Measurements from ENCODE around the gene L3MBTL3. TPM values are rescaled to one million over a fixed set of nuclear protein-coding genes. Genes with fewer than 3 reads are reported as not detected.
A peak's percentile ranks its signal among the peaks of the same experiment; 100 is the strongest.

The L3MBTL3 gene
- total and polyA plus RNA-seq, 2 experiments from 2014 or later = 4.2 to 4.9 TPM

GRCh38 chr6:130134582-130134981 lies 116.2 kb downstream of the L3MBTL3 start:
- Histone ChIP-seq H3K4me3 (no peak overlapping the region), H3K36me3 (no peaks in the 10 kb centered on the region), H3K27ac (no peak overlapping the region), H3K9me3 (ENCODE audit: low read depth) (no peaks in the 10 kb centered on the region), H3K27me3 (no peaks in the 10 kb centered on the region), H3K4me1 (ENCODE audit: low read depth) (peaks cover 13% of the 10 kb centered on the region)
- no peak for DNase-seq (ENCODE audit: low read depth in 1 of 2, low spot score in 1 of 2)
- TF ChIP-seq CTCF (IDR thresholded peaks at IDR 0.05; ENCODE audit: low read depth, low read length) = no peak

GRCh38 chr6:130136798-130137197 lies 118.4 kb downstream of the L3MBTL3 start:
- Histone ChIP-seq H3K4me3 (no peak overlapping the region), H3K9me3 (ENCODE audit: low read depth) (no peaks in the 10 kb centered on the region), H3K27ac (no peak overlapping the region), H3K27me3 (no peaks in the 10 kb centered on the region), H3K4me1 (ENCODE audit: low read depth) (peaks cover 13% of the 10 kb centered on the region), H3K36me3 (no peaks in the 10 kb centered on the region)
- no peak for TF ChIP-seq CTCF (IDR thresholded peaks at IDR 0.05; ENCODE audit: low read depth, low read length)
- no peak for DNase-seq (ENCODE audit: low read depth in 1 of 2, low spot score in 1 of 2)

GRCh38 chr6:130138116-130138908 lies 119.9 kb downstream of the L3MBTL3 start:
- Histone ChIP-seq H3K4me3 (no peak overlapping the region), H3K36me3 (no peaks in the 10 kb centered on the region), H3K9me3 (ENCODE audit: low read depth) (no peaks in the 10 kb centered on the region), H3K27ac (no peak overlapping the region), H3K27me3 (no peaks in the 10 kb centered on the region), H3K4me1 (ENCODE audit: low read depth) (peaks cover 13% of the 10 kb centered on the region)
- TF ChIP-seq CTCF (IDR thresholded peaks at IDR 0.05; ENCODE audit: low read depth, low read length) = no peak
- no peak for DNase-seq (ENCODE audit: low read depth in 1 of 2, low spot score in 1 of 2)

GRCh38 chr6:130138909-130139242 lies 120.5 kb downstream of the L3MBTL3 start:
- DNase-seq (ENCODE audit: low read depth in 1 of 2, low spot score in 1 of 2) = no peak
- Histone ChIP-seq H3K27ac (no peak overlapping the region), H3K27me3 (no peaks in the 10 kb centered on the region), H3K9me3 (ENCODE audit: low read depth) (no peaks in the 10 kb centered on the region), H3K4me1 (ENCODE audit: low read depth) (peaks cover 13% of the 10 kb centered on the region), H3K4me3 (no peak overlapping the region), H3K36me3 (no peaks in the 10 kb centered on the region)
- TF ChIP-seq CTCF (IDR thresholded peaks at IDR 0.05; ENCODE audit: low read depth, low read length) = no peak

GRCh38 chr6:130140084-130140483 lies 121.7 kb downstream of the L3MBTL3 start:
- H3K27me3 ChIP-seq = no peaks in the 10 kb centered on the region
- DNase-seq (ENCODE audit: low read depth in 1 of 2, low spot score in 1 of 2) = peak in 1 of 2 donors; percentile 53
- no peak for TF ChIP-seq CTCF (IDR thresholded peaks at IDR 0.05; ENCODE audit: low read depth, low read length)
- H3K36me3 ChIP-seq = no peaks in the 10 kb centered on the region
- peaks cover 13% of the 10 kb centered on the region for H3K4me1 ChIP-seq (ENCODE audit: low read depth)
- H3K4me3 ChIP-seq = no peak overlapping the region
- no peaks in the 10 kb centered on the region for H3K9me3 ChIP-seq (ENCODE audit: low read depth)
- no peak overlapping the region for H3K27ac ChIP-seq
